Effector memory CD4-positive, alpha-beta T cell (primary cell): ENCODE measurements around the gene SI.
"Not testable (repeated sequence)": the region's sequence is repeated elsewhere in the genome, so short reads cannot be mapped to it uniquely, and the experiment has no call there.

Experiments
- DNase-seq, 3 donors: peaks; one replicate each; pipeline ENCODE4 v3.0.0-alpha.2; 2020
- H3K27ac ChIP-seq: 2 replicates; pipeline ENCODE4 v1.7.0; 2013; ENCODE audit warnings: mild to moderate bottlenecking, low read length, moderate library complexity; ENCODE audit not compliant: insufficient read depth, poor library complexity, severe bottlenecking
- H3K27me3 ChIP-seq: replicated peaks from 2 replicates; pipeline ENCODE4 v1.7.0; 2013; ENCODE audit warnings: mild to moderate bottlenecking, low read length; ENCODE audit not compliant: insufficient read depth, control insufficient read depth, poor library complexity, severe bottlenecking
- H3K36me3 ChIP-seq: 2 replicates; pipeline ENCODE4 v1.7.0; 2013; ENCODE audit warnings: mild to moderate bottlenecking, low read length, moderate library complexity; ENCODE audit not compliant: control insufficient read depth, insufficient read depth
- H3K4me1 ChIP-seq: 2 replicates; pipeline ENCODE4 v1.7.0; 2013; ENCODE audit warnings: low read length, mild to moderate bottlenecking; ENCODE audit not compliant: control insufficient read depth, insufficient read depth, poor library complexity, severe bottlenecking
- H3K4me3 ChIP-seq: 2 replicates; pipeline ENCODE4 v1.7.0; 2013; ENCODE audit warnings: low read length, low read depth, mild to moderate bottlenecking; ENCODE audit not compliant: insufficient read depth, poor library complexity, severe bottlenecking
- H3K9me3 ChIP-seq: 2 replicates; pipeline ENCODE4 v1.7.0; 2013; ENCODE audit warnings: mild to moderate bottlenecking, low read length, moderate library complexity; ENCODE audit not compliant: control insufficient read depth

The SI gene

DNA sequence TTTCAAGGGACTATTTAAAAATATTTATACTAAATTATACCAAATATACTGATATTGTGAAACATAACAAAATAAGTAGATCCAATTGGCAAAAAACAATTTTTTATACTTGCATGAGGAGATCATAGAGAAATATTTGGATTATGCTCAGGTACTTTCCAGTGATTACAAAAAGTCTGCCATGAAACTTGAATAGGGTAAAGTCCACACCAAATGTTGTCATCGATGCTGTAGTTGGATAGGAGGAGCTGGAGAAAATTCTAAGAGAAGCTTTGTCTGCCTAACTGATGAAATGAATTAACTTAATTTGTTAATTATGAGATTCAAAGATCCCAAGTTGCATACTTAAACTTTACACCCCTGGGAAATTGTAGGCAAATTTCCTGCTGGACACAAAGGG, 93.3 kb downstream of the SI start:
- Histone ChIP-seq H3K36me3 (no peaks in the 10 kb centered on the region), H3K9me3 (no peaks in the 10 kb centered on the region), H3K4me1 (no peaks in the 10 kb centered on the region), H3K4me3 (no peak overlapping the region), H3K27me3 (no peaks in the 10 kb centered on the region), H3K27ac (no peak overlapping the region)
- DNase-seq: no peak

DNA sequence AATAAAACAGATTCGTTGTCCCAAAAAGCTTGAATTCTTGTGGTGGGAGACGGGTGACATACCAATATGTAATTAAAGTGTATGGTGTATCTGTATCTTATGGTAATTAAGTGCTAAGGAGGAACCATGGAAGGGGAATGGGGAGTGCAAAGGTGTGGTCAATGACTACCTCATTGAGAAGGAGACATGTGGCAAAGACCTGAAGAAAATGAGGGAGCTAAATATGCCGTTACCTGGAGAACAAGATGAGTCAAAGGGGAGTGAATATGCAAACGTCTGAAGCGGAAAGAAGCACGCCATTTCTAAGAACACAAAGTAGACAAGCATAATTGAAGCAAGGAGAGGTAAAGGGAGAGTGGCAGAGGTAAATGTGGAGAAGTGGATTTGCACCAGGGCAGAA, 115.7 kb downstream of the SI start:
- H3K27me3 ChIP-seq: no peaks in the 10 kb centered on the region
- no peak for DNase-seq
- no peak overlapping the region for H3K27ac ChIP-seq
- H3K4me3 ChIP-seq: no peak overlapping the region
- no peaks in the 10 kb centered on the region for H3K36me3 ChIP-seq
- H3K9me3 ChIP-seq: no peaks in the 10 kb centered on the region
- no peaks in the 10 kb centered on the region for H3K4me1 ChIP-seq

DNA sequence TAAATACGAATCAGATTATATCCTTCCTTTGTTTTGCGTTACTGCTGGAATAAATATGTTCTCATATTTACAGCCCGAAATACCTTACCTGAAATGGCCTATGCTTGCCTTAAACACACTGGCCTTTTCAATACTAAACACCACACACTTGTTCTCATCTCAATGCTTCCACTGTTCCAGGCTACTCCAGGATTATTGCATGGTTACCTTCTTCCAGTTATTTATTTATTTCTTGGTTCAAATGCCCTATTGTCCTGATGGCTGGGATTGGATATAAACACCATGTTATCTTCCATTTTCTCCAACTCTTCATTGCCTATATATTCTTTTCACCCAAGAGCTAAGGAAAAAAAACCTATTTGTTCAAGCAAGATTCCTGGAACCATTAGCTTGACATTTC, 125.3 kb downstream of the SI start:
- no peaks in the 10 kb centered on the region for H3K36me3 ChIP-seq
- H3K9me3 ChIP-seq: no peaks in the 10 kb centered on the region
- H3K4me3 ChIP-seq: no peak overlapping the region
- no peak overlapping the region for H3K27ac ChIP-seq
- H3K4me1 ChIP-seq: no peaks in the 10 kb centered on the region
- DNase-seq: no peak
- no peaks in the 10 kb centered on the region for H3K27me3 ChIP-seq

DNA sequence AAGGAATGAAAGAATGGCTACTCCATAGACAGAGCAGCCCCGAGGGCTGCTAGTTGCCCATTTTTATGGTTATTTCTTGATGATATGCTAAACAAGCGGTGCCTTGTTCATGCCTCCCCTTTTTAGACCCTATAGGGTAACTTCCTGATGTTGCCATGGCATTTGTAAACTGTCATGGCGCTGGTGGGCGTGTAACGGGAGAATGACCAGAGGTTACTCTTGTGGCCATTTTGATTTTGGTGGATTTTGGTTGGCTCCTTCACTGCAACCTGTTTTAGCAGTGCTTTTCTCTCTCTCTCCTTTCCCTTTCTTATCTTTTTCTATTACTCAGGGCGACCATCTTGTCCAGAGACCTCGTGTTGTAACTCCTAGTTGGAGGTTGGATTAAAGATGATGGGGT, 126.9 kb downstream of the SI start:
- H3K4me3 ChIP-seq, H3K27me3 ChIP-seq, DNase-seq, H3K36me3 ChIP-seq, H3K9me3 ChIP-seq, H3K27ac ChIP-seq, H3K4me1 ChIP-seq: not testable (repeated sequence)

DNA sequence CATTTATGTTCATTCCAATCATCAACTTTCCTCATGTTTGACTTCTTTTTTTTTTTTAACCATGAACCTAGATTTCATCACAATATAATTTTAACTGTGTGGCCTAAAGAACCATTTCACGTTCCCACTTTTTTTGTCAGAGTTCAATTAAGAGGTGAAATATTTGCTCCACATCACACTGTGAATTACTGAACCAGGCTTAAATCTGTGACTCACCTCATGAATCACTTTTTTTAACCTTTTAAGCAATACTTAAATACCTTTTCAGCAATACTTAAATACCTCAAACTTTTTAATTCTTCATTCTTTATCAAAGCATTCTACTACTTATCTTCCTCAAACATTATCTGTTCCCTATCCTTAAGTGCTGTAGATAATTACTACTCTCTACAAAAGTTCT, 137.6 kb downstream of the SI start:
- no peaks in the 10 kb centered on the region for H3K4me1 ChIP-seq
- no peaks in the 10 kb centered on the region for H3K9me3 ChIP-seq
- H3K36me3 ChIP-seq: no peaks in the 10 kb centered on the region
- H3K4me3 ChIP-seq: no peak overlapping the region
- no peaks in the 10 kb centered on the region for H3K27me3 ChIP-seq
- H3K27ac ChIP-seq: no peak overlapping the region
- no peak for DNase-seq

DNA sequence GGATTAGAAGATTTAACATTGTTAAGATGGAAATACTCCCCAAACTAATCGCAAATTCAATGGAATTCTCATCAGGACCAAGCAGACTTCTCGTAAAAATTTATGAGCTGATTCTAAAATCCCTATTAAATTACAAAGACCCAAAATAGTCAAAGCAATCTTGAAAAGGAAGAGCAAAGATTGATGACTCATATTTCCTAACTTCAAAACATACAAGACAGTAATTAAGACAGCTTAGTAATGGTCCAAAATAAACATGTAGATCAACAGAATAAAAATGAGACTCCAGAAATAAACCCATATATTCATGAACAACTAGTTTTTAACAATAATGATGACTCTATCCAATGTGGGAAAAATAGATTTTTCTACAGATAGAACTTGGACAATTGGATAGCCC, 148.7 kb downstream of the SI start:
- no peak overlapping the region for H3K4me3 ChIP-seq
- H3K4me1 ChIP-seq: no peaks in the 10 kb centered on the region
- H3K36me3 ChIP-seq: no peaks in the 10 kb centered on the region
- no peak for DNase-seq
- no peaks in the 10 kb centered on the region for H3K27me3 ChIP-seq
- no peak overlapping the region for H3K27ac ChIP-seq
- H3K9me3 ChIP-seq: no peaks in the 10 kb centered on the region
